Measurements from ENCODE around the gene ARRDC4.

The ARRDC4 gene

DNA sequence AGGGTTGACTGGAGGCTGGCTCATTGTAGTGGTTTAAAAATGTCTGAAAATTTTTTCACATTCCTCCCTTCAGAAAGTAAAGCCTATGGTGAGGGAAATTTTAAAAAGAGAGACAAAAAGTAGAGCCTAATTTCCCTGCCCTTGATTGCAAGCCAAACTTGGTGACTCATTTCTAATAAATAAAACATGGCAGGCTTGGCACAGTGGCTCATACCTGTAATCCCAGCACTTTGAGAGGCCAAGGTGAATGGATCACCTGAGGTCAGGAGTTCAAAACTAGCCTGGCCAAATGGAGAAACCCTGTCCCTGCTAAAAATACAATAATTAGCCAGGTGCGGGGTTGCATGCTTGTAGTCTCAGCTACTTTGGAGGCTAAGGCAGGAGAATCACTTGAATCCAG, 18.9 kb upstream of the ARRDC4 start (continued):
- TF ChIP-seq ZNF133 (tag by site-specific recombination; IDR thresholded peaks at IDR 0.05): no peak
- no peak for TF ChIP-seq ZNF19 (tag by site-specific recombination; IDR thresholded peaks at IDR 0.05; ENCODE audit: low read depth)
- TF ChIP-seq, protein P1, sequence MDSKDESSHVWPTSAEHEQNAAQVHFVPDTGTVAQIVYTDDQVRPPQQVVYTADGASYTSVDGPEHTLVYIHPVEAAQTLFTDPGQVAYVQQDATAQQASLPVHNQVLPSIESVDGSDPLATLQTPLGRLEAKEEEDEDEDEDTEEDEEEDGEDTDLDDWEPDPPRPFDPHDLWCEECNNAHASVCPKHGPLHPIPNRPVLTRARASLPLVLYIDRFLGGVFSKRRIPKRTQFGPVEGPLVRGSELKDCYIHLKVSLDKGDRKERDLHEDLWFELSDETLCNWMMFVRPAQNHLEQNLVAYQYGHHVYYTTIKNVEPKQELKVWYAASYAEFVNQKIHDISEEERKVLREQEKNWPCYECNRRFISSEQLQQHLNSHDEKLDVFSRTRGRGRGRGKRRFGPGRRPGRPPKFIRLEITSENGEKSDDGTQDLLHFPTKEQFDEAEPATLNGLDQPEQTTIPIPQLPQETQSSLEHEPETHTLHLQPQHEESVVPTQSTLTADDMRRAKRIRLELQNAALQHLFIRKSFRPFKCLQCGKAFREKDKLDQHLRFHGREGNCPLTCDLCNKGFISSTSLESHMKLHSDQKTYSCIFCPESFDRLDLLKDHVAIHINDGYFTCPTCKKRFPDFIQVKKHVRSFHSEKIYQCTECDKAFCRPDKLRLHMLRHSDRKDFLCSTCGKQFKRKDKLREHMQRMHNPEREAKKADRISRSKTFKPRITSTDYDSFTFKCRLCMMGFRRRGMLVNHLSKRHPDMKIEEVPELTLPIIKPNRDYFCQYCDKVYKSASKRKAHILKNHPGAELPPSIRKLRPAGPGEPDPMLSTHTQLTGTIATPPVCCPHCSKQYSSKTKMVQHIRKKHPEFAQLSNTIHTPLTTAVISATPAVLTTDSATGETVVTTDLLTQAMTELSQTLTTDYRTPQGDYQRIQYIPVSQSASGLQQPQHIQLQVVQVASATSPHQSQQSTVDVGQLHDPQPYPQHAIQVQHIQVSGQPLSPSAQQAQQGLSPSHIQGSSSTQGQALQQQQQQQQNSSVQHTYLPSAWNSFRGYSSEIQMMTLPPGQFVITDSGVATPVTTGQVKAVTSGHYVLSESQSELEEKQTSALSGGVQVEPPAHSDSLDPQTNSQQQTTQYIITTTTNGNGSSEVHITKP (tag by site-specific recombination; IDR thresholded peaks at IDR 0.05): no peak
- TF ChIP-seq, protein P2, sequence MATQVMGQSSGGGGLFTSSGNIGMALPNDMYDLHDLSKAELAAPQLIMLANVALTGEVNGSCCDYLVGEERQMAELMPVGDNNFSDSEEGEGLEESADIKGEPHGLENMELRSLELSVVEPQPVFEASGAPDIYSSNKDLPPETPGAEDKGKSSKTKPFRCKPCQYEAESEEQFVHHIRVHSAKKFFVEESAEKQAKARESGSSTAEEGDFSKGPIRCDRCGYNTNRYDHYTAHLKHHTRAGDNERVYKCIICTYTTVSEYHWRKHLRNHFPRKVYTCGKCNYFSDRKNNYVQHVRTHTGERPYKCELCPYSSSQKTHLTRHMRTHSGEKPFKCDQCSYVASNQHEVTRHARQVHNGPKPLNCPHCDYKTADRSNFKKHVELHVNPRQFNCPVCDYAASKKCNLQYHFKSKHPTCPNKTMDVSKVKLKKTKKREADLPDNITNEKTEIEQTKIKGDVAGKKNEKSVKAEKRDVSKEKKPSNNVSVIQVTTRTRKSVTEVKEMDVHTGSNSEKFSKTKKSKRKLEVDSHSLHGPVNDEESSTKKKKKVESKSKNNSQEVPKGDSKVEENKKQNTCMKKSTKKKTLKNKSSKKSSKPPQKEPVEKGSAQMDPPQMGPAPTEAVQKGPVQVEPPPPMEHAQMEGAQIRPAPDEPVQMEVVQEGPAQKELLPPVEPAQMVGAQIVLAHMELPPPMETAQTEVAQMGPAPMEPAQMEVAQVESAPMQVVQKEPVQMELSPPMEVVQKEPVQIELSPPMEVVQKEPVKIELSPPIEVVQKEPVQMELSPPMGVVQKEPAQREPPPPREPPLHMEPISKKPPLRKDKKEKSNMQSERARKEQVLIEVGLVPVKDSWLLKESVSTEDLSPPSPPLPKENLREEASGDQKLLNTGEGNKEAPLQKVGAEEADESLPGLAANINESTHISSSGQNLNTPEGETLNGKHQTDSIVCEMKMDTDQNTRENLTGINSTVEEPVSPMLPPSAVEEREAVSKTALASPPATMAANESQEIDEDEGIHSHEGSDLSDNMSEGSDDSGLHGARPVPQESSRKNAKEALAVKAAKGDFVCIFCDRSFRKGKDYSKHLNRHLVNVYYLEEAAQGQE (tag by site-specific recombination; IDR thresholded peaks at IDR 0.05): no peak
- TF ChIP-seq GLI2 (tag by site-specific recombination; IDR thresholded peaks at IDR 0.05; ENCODE audit: borderline replicate concordance, low read depth): no peak
- no peak for TF ChIP-seq SALL2 (tag by site-specific recombination; IDR thresholded peaks at IDR 0.05; ENCODE audit: borderline replicate concordance)
- TF ChIP-seq GLI4 (tag by site-specific recombination; IDR thresholded peaks at IDR 0.05): no peak
- TF ChIP-seq ZBTB20 (tag by site-specific recombination; IDR thresholded peaks at IDR 0.05): no peak
- no peak for TF ChIP-seq ZNF2 (tag by site-specific recombination; IDR thresholded peaks at IDR 0.05)
- TF ChIP-seq, protein P3, sequence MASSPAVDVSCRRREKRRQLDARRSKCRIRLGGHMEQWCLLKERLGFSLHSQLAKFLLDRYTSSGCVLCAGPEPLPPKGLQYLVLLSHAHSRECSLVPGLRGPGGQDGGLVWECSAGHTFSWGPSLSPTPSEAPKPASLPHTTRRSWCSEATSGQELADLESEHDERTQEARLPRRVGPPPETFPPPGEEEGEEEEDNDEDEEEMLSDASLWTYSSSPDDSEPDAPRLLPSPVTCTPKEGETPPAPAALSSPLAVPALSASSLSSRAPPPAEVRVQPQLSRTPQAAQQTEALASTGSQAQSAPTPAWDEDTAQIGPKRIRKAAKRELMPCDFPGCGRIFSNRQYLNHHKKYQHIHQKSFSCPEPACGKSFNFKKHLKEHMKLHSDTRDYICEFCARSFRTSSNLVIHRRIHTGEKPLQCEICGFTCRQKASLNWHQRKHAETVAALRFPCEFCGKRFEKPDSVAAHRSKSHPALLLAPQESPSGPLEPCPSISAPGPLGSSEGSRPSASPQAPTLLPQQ (tag by site-specific recombination; IDR thresholded peaks at IDR 0.05): no peak
- TF ChIP-seq, protein P4, sequence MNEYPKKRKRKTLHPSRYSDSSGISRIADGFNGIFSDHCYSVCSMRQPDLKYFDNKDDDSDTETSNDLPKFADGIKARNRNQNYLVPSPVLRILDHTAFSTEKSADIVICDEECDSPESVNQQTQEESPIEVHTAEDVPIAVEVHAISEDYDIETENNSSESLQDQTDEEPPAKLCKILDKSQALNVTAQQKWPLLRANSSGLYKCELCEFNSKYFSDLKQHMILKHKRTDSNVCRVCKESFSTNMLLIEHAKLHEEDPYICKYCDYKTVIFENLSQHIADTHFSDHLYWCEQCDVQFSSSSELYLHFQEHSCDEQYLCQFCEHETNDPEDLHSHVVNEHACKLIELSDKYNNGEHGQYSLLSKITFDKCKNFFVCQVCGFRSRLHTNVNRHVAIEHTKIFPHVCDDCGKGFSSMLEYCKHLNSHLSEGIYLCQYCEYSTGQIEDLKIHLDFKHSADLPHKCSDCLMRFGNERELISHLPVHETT (tag by site-specific recombination; IDR thresholded peaks at IDR 0.05): no peak

DNA sequence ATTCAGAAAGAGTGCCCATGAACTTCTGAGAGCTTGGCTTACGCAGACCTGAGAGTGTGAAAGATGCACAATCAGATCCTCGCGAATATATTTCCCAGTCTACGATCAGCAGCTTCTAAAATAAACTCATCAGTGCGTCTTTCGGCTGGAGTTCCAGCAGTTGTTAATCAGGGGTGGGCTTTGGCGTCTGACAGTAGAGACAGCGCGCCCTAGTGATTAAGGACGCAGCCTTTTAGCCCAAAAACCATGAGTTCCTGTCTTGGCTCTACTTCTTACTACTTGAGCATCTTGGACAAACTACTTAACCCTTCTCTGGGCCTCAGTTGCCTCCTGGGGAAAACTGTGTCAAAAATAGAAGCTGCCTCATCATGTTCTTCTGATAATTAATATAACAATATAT, 15.8 kb upstream of the ARRDC4 start:
- no peak overlapping the region for H3K4me3 ChIP-seq (ENCODE audit: low read depth, low read length)
- H3K27ac ChIP-seq (ENCODE audit: extremely low read depth, low read depth, low read length): no peak overlapping the region
- H3K4me1 ChIP-seq (ENCODE audit: control insufficient read depth, insufficient read depth, low read length): no peaks in the 10 kb centered on the region
- POLR2A ChIA-PET: no interaction called here
- H3K9me3 ChIP-seq (ENCODE audit: control insufficient read depth, insufficient read depth, low read depth, low read length): no peaks in the 10 kb centered on the region
- CTCF ChIA-PET: interaction anchor here (0.5 to 2.0 kb wide), 4 partner anchors 8 to 51 kb away, joined by 3 to 8 read pairs (median 4); no protein-coding TSS in a partner anchor
- H3K36me3 ChIP-seq (ENCODE audit: control insufficient read depth in 2 of 2, insufficient read depth in 1 of 2, low read length in 2 of 2): no peaks in the 10 kb centered on the region
- TF ChIP-seq, protein P5, sequence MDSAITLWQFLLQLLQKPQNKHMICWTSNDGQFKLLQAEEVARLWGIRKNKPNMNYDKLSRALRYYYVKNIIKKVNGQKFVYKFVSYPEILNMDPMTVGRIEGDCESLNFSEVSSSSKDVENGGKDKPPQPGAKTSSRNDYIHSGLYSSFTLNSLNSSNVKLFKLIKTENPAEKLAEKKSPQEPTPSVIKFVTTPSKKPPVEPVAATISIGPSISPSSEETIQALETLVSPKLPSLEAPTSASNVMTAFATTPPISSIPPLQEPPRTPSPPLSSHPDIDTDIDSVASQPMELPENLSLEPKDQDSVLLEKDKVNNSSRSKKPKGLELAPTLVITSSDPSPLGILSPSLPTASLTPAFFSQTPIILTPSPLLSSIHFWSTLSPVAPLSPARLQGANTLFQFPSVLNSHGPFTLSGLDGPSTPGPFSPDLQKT (IDR thresholded peaks at IDR 0.05; ENCODE audit: borderline replicate concordance, low read depth, low read length): no peak
- TF ChIP-seq SALL2 (tag by site-specific recombination; IDR thresholded peaks at IDR 0.05; ENCODE audit: borderline replicate concordance): no peak
- no peak for TF ChIP-seq ZNF248 (tag by site-specific recombination; IDR thresholded peaks at IDR 0.05)
- TF ChIP-seq ZNF571 (tag by site-specific recombination; IDR thresholded peaks at IDR 0.05): no peak
- no peak for TF ChIP-seq ZNF791 (tag by site-specific recombination; IDR thresholded peaks at IDR 0.05)
- TF ChIP-seq SP7 (tag by site-specific recombination; IDR thresholded peaks at IDR 0.05): no peak
- TF ChIP-seq ZBTB17 (tag by site-specific recombination; IDR thresholded peaks at IDR 0.05): no peak
- TF ChIP-seq, protein P6, sequence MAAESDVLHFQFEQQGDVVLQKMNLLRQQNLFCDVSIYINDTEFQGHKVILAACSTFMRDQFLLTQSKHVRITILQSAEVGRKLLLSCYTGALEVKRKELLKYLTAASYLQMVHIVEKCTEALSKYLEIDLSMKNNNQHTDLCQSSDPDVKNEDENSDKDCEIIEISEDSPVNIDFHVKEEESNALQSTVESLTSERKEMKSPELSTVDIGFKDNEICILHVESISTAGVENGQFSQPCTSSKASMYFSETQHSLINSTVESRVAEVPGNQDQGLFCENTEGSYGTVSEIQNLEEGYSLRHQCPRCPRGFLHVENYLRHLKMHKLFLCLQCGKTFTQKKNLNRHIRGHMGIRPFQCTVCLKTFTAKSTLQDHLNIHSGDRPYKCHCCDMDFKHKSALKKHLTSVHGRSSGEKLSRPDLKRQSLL (tag by site-specific recombination; IDR thresholded peaks at IDR 0.05): no peak
- TF ChIP-seq, protein P7, sequence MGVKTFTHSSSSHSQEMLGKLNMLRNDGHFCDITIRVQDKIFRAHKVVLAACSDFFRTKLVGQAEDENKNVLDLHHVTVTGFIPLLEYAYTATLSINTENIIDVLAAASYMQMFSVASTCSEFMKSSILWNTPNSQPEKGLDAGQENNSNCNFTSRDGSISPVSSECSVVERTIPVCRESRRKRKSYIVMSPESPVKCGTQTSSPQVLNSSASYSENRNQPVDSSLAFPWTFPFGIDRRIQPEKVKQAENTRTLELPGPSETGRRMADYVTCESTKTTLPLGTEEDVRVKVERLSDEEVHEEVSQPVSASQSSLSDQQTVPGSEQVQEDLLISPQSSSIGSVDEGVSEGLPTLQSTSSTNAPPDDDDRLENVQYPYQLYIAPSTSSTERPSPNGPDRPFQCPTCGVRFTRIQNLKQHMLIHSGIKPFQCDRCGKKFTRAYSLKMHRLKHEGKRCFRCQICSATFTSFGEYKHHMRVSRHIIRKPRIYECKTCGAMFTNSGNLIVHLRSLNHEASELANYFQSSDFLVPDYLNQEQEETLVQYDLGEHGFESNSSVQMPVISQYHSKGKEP (tag by site-specific recombination; IDR thresholded peaks at IDR 0.05): no peak
- no peak for TF ChIP-seq ZNF514 (tag by site-specific recombination; IDR thresholded peaks at IDR 0.05)
- TF ChIP-seq ZNF324 (tag by site-specific recombination; IDR thresholded peaks at IDR 0.05): no peak
- TF ChIP-seq ZNF830 (tag by site-specific recombination; IDR thresholded peaks at IDR 0.05; ENCODE audit: low read depth): no peak
- no peak for TF ChIP-seq ZNF747 (tag by site-specific recombination; IDR thresholded peaks at IDR 0.05)
